NB4 (cell line): ENCODE measurements around the gene SCUBE3.

Experiments
- MYC ChIP-seq: IDR thresholded peaks from 2 replicates; pipeline ENCODE4 v1.6.1; 2011; ENCODE audit warnings: low read depth, low read length
- POLR2A ChIP-seq: IDR thresholded peaks from 2 replicates; pipeline ENCODE4 v1.6.1; 2011; ENCODE audit warnings: mild to moderate bottlenecking; ENCODE audit not compliant: insufficient read length; ENCODE audit errors: extremely low read depth
- TF ChIP-seq, protein P1 (sequence below): IDR thresholded peaks from one replicate; pipeline ENCODE4 v1.5.1; 2012; ENCODE audit warnings: low read depth, low read length

GRCh38 chr6:35295521-35296315, 82.0 kb downstream of the SCUBE3 start:
- TF ChIP-seq, protein P1, sequence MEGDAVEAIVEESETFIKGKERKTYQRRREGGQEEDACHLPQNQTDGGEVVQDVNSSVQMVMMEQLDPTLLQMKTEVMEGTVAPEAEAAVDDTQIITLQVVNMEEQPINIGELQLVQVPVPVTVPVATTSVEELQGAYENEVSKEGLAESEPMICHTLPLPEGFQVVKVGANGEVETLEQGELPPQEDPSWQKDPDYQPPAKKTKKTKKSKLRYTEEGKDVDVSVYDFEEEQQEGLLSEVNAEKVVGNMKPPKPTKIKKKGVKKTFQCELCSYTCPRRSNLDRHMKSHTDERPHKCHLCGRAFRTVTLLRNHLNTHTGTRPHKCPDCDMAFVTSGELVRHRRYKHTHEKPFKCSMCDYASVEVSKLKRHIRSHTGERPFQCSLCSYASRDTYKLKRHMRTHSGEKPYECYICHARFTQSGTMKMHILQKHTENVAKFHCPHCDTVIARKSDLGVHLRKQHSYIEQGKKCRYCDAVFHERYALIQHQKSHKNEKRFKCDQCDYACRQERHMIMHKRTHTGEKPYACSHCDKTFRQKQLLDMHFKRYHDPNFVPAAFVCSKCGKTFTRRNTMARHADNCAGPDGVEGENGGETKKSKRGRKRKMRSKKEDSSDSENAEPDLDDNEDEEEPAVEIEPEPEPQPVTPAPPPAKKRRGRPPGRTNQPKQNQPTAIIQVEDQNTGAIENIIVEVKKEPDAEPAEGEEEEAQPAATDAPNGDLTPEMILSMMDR = no peak
- TF ChIP-seq POLR2A (no peak), MYC (no peak)
